HEK293T (cell line): Measurements from ENCODE around the gene ATP2B1.

Experiments
- ELF4 ChIP-seq: fragments of 450-650 bp; IDR thresholded peaks from 2 replicates; pipeline ENCODE4 v1.6.1; 2017; ENCODE audit warnings: antibody characterized with exemption
- FOXK2 ChIP-seq: fragments of 450-650 bp; IDR thresholded peaks from 2 replicates; pipeline ENCODE4 v1.6.1; 2016; ENCODE audit warnings: mild to moderate bottlenecking
- HDGF ChIP-seq: fragments of 450-650 bp; IDR thresholded peaks from 2 replicates; pipeline ENCODE4 v1.6.1; 2017; ENCODE audit warnings: antibody characterized with exemption, borderline replicate concordance
- L3MBTL2 ChIP-seq: fragments of 450-650 bp; conservative IDR thresholded peaks from 2 replicates; pipeline ENCODE4 v1.6.1; 2016; ENCODE audit warnings: mild to moderate bottlenecking
- SP1 ChIP-seq: fragments of 450-650 bp; IDR thresholded peaks from 2 replicates; pipeline ENCODE4 v1.6.1; 2017

GRCh38 chr12:89645434-89645833, 63.2 kb downstream of the ATP2B1 start:
- TF ChIP-seq HDGF (no peak), ELF4 (no peak), FOXK2 (no peak), L3MBTL2 (no peak), SP1 (no peak)
